ENCODE measurements around the gene CLTCL1. TPM values are rescaled to one million over a fixed set of nuclear protein-coding genes. Genes with fewer than 3 reads are reported as not detected.

Gene CLTCL1
- total RNA-seq, 1 donor from 2014 or later, result 5.4 TPM

DNA sequence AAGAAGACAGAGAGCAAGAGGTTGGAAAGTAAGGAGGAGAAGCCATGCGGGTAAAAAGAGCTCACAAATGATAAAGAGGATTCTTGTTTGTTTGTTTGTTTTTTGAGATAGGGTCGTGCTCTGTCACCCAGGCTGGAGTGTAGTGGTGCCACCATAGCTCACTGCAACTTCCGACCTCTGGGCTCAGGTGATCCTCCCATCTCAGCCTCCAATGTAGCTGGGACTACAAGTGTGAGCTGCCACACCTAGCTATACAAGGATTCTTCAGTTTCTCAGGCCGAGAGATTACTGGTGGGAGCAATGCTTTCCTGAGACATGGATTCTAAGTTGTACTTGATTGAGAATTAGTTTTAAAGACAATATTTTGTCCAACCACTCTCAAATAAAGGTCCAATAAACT lies 55.6 kb downstream of the CLTCL1 start:
- intact Hi-C loops (cut with DNase I), result no loop called here
- TF ChIP-seq, protein P1, sequence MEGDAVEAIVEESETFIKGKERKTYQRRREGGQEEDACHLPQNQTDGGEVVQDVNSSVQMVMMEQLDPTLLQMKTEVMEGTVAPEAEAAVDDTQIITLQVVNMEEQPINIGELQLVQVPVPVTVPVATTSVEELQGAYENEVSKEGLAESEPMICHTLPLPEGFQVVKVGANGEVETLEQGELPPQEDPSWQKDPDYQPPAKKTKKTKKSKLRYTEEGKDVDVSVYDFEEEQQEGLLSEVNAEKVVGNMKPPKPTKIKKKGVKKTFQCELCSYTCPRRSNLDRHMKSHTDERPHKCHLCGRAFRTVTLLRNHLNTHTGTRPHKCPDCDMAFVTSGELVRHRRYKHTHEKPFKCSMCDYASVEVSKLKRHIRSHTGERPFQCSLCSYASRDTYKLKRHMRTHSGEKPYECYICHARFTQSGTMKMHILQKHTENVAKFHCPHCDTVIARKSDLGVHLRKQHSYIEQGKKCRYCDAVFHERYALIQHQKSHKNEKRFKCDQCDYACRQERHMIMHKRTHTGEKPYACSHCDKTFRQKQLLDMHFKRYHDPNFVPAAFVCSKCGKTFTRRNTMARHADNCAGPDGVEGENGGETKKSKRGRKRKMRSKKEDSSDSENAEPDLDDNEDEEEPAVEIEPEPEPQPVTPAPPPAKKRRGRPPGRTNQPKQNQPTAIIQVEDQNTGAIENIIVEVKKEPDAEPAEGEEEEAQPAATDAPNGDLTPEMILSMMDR (IDR thresholded peaks at IDR 0.05), result no peak
- TF ChIP-seq POLR2AphosphoS5 (IDR thresholded peaks at IDR 0.05; ENCODE audit: insufficient read depth in 1 of 2, low read depth in 1 of 2), result no peak
- no peak for TF ChIP-seq POLR2A (IDR thresholded peaks at IDR 0.05)
- Histone ChIP-seq H3K4me3 (no peak overlapping the region), H3K4me1 (no peaks in the 10 kb centered on the region), H3K27me3 (no peaks in the 10 kb centered on the region), H3K27ac (no peak overlapping the region), H3K36me3 (no peaks in the 10 kb centered on the region), H3K9me3 (no peaks in the 10 kb centered on the region)
- DNase-seq (ENCODE audit: extremely low spot score in 2 of 2), result no peak

- H3K4me1 ChIP-seq, result no peaks in the 10 kb centered on the region
- DNase-seq (ENCODE audit: extremely low spot score in 2 of 2), result no peak
- H3K4me3 ChIP-seq, result no peak overlapping the region
- no peaks in the 10 kb centered on the region for H3K27me3 ChIP-seq
- H3K9me3 ChIP-seq, result no peaks in the 10 kb centered on the region
- peaks cover 0 to 4% of the 10 kb centered on the region in 2 donors for H3K36me3 ChIP-seq
- intact Hi-C loops (cut with DNase I), result no loop called here
- TF ChIP-seq POLR2AphosphoS5 (IDR thresholded peaks at IDR 0.05; ENCODE audit: insufficient read depth in 1 of 2, low read depth in 1 of 2) (no peak), POLR2A (IDR thresholded peaks at IDR 0.05) (no peak)
- TF ChIP-seq, protein P1 (IDR thresholded peaks at IDR 0.05), result no peak
- H3K27ac ChIP-seq, result no peak overlapping the region
These were observed 57.2 kb downstream of the CLTCL1 start for GRCh38 chr22:19234126-19234896.

DNA sequence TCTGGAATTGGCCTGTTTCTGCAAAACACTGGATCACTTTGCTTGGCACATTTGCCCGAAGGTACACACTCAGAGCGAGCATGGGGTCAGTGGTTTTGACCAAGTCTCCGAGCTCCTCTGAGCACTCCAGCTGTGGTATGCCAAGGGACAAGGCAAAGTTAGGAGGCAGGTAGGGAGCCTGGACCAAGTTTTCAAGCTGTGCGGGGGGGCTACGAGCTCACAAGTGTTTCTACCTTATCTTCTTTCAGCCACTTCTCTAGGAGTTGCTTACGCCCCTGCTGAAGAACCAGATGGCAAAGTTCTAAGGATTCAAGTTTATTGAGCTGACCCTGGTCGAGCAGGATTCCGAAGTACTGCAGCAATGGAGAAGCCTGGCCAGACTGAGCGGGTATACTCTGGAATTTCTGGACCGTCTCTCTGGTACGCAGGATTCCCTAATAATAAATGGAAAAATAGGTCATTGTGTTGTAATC lies 58.3 kb downstream of the CLTCL1 start:
- no peak for DNase-seq (ENCODE audit: extremely low spot score in 2 of 2)
- Histone ChIP-seq H3K4me3 (no peak overlapping the region), H3K4me1 (no peaks in the 10 kb centered on the region), H3K27ac (no peak overlapping the region), H3K27me3 (no peaks in the 10 kb centered on the region), H3K36me3 (peaks cover 0 to 4% of the 10 kb centered on the region in 2 donors), H3K9me3 (no peaks in the 10 kb centered on the region)
- TF ChIP-seq POLR2A (IDR thresholded peaks at IDR 0.05) (no peak), POLR2AphosphoS5 (IDR thresholded peaks at IDR 0.05; ENCODE audit: insufficient read depth in 1 of 2, low read depth in 1 of 2) (no peak)
- TF ChIP-seq, protein P1 (IDR thresholded peaks at IDR 0.05), result no peak
- intact Hi-C loops (cut with DNase I), result no loop called here

DNA sequence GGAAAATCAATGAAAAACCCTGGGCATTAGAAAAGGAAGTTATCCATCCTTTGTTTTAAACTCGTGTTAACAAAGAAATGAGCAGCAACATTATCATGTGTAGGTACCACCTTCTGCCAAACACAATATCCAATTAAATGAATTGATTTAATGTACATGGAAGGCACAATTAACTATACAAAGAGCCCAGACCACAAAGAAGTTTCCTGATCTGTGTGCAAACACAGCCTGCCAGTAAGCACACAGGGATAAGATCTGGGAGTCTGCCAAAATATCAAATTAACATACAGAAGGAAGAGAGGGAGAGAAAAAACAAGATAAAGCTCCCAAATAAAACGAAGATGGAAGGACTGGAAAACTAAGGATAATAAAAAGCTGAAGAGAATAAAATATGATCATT lies 58.9 kb downstream of the CLTCL1 start:
- Histone ChIP-seq H3K27ac (no peak overlapping the region), H3K36me3 (peaks cover 0 to 4% of the 10 kb centered on the region in 2 donors), H3K9me3 (no peaks in the 10 kb centered on the region), H3K4me1 (no peaks in the 10 kb centered on the region), H3K4me3 (no peak overlapping the region), H3K27me3 (no peaks in the 10 kb centered on the region)
- DNase-seq (ENCODE audit: extremely low spot score in 2 of 2), result no peak
- TF ChIP-seq POLR2A (IDR thresholded peaks at IDR 0.05), result no peak
- TF ChIP-seq POLR2AphosphoS5 (IDR thresholded peaks at IDR 0.05; ENCODE audit: insufficient read depth in 1 of 2, low read depth in 1 of 2), result no peak
- TF ChIP-seq, protein P1 (IDR thresholded peaks at IDR 0.05), result no peak
- intact Hi-C loops (cut with DNase I), result no loop called here

DNA sequence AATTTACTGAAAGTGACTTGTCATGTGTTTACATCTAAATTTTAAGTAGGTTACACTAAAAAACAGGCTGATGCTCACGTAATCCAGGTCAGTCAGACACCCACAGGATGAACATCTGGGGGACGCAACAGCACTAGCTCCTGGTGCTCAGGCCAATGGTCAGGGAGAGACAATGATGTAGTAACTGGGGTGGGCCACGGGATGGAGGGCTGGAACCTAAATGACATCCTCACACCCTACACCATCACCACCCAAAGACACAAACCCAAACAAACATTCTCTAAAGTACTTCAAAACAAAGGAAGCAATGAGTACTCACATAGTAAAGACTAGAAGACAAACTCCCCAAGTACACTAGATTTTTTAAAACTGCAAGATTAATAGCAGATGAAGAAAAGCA lies 59.5 kb downstream of the CLTCL1 start:
- H3K36me3 ChIP-seq, result peaks cover 0 to 4% of the 10 kb centered on the region in 2 donors
- TF ChIP-seq POLR2A (IDR thresholded peaks at IDR 0.05) (no peak), POLR2AphosphoS5 (IDR thresholded peaks at IDR 0.05; ENCODE audit: insufficient read depth in 1 of 2, low read depth in 1 of 2) (no peak)
- TF ChIP-seq, protein P1 (IDR thresholded peaks at IDR 0.05), result no peak
- intact Hi-C loops (cut with DNase I), result no loop called here

More for the DNA sequence above, 59.5 kb downstream of the CLTCL1 start:
- H3K4me1 ChIP-seq, result no peaks in the 10 kb centered on the region
- no peak overlapping the region for H3K4me3 ChIP-seq
- no peaks in the 10 kb centered on the region for H3K27me3 ChIP-seq
- no peak for DNase-seq (ENCODE audit: extremely low spot score in 2 of 2)
- no peaks in the 10 kb centered on the region for H3K9me3 ChIP-seq
- H3K27ac ChIP-seq, result no peak overlapping the region
